Measurements from ENCODE around the gene PALM2AKAP2.
"Not testable (repeated sequence)": the region's sequence is repeated elsewhere in the genome, so short reads cannot be mapped to it uniquely, and the experiment has no call there.

Gene PALM2AKAP2

GRCh38 chr9:109805050-109805449 is 25.1 kb downstream of the PALM2AKAP2 start:
- no peak for TF ChIP-seq GATA1 (IDR thresholded peaks at IDR 0.05; ENCODE audit: low read depth, low read length)
- TF ChIP-seq POLR2A (IDR thresholded peaks at IDR 0.05; ENCODE audit: low read length), result no peak

DNA sequence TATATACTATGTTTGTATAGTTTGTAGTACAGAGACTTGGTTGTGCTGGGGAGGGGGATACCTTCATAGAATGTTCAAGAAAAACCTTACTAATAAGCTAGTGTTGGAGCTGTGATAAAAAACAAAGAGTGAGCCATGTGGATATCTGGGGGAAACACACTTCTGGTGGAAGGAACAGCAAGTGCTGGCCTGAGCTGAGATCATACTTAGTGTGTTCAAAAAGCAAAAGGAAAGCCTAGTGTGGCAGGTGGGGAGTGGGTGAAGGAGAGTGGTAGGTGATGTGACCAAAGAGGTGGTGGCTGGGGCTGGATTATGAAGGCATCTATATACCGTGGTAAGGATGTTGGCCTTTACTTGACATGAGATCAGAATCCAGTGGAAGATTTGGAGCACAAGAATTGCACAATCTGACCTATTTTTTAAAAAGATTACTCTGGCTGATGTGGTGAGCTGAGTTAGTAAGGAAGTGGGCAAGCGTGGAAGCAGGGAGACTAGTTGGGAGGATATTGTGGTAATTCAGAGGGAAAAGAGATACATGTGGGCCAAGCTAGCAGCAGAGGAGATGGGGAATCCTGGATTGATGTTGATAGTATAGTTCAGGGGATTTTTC is 26.6 kb downstream of the PALM2AKAP2 start:
- TF ChIP-seq GATA1 (IDR thresholded peaks at IDR 0.05; ENCODE audit: low read depth, low read length) (no peak), POLR2A (IDR thresholded peaks at IDR 0.05; ENCODE audit: low read length) (no peak)
- no peak for DNase-seq

More at GRCh38 chr9:109805050-109805449, 25.1 kb downstream of the PALM2AKAP2 start:
- no peak for DNase-seq

DNA sequence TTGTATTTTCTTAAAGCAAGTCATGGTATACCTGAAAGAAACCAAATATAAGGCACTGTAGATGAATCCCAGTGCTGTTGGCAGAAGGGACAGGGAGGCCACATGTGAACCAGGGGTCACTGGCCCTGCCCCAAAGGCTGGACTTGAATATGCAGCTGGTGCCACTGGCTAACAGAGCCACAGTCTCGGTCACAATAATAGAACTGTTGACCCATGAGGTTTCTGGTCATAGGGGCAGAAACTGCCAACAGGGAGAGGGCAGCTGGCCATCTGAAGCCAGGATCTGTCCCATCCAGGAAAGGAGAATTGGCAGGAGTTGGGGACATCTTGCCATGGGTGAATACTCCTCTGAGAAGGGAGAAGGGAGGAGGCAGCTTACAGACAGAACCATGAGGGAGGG is 31.9 kb downstream of the PALM2AKAP2 start:
- TF ChIP-seq POLR2A (IDR thresholded peaks at IDR 0.05; ENCODE audit: low read length), result no peak
- no peak for TF ChIP-seq GATA1 (IDR thresholded peaks at IDR 0.05; ENCODE audit: low read depth, low read length)
- no peak for DNase-seq

DNA sequence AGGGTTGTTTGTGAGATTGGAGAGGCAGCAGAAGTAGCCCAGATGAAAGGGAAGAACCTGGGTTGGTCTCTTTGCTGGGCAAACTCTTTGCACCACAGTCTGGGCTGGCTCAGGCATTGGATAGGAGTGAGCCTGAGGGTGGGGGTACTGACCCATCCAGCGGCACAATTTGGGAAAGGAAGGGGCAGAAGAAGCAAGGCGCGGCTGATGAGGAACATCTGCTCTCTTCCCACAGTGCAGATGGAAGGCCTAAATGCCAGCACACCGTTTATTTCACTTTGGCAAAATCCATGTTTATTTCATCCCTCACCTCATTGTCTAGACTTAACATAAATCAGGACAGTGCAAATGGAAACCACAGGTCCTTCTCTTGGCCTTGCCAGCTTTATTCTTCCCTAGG is 32.3 kb downstream of the PALM2AKAP2 start:
- no peak for DNase-seq
- TF ChIP-seq GATA1 (IDR thresholded peaks at IDR 0.05; ENCODE audit: low read depth, low read length) (no peak), POLR2A (IDR thresholded peaks at IDR 0.05; ENCODE audit: low read length) (no peak)

DNA sequence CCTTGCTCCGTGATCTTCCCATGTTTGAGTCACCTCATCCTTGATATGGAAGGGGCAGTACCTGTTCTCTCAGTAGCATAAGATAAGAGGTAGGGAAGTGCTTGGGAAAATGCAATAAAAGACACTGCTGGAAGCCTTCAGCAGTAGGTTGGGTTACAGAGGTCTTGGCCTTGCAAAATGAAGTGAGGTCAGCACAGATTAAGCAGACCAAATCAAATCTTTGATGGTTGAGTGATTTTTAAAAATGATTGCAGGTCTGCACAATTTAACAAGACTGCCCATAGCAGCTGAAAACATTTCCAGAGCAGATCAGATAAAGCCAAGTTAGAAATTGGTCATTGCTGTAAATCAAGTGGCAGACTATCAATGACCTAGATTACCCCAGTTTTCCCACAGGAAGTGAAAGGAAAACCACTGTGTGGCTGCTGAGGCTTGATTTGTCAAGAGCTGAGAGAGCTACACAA is 32.9 kb downstream of the PALM2AKAP2 start:
- DNase-seq, result no peak

GRCh38 chr9:109813303-109813702 is 33.3 kb downstream of the PALM2AKAP2 start:
- TF ChIP-seq GATA1 (IDR thresholded peaks at IDR 0.05; ENCODE audit: low read depth, low read length), result no peak
- TF ChIP-seq POLR2A (IDR thresholded peaks at IDR 0.05; ENCODE audit: low read length), result no peak
- no peak for DNase-seq

More for the DNA sequence above, 32.9 kb downstream of the PALM2AKAP2 start:
- TF ChIP-seq GATA1 (IDR thresholded peaks at IDR 0.05; ENCODE audit: low read depth, low read length) (no peak), POLR2A (IDR thresholded peaks at IDR 0.05; ENCODE audit: low read length) (no peak)

- no peak for DNase-seq
- TF ChIP-seq GATA1 (IDR thresholded peaks at IDR 0.05; ENCODE audit: low read depth, low read length), result no peak
- no peak for TF ChIP-seq POLR2A (IDR thresholded peaks at IDR 0.05; ENCODE audit: low read length)
Observed at GRCh38 chr9:109813829-109814228, 33.8 kb downstream of the PALM2AKAP2 start.

DNA sequence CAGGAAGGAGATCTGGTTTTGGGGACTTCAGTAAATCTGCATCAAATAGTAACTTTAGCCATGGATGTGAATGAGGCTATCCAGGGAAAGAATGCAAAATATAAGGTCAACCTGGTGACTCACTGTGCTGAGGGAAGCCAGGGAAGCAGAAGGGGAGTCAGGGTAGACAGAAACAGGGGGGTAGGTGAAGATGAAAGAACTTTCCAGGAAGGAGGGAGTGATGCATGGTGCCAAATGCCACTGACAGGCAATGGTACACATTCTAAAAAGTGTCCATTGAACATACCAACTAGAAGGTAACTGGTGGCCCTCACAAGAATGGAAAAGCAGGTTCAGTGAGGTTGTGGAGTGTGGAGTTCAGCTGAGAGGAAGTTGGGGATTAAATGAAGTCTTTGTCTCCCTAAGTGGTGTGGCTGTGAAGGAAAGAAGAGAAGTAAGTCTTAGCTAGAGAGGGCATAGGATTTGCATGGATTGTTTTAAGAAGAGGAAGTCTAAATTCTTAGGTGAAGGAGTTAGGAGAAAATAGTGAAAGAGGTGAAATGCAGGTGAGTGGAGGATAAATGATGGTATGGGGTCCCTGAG is 35.5 kb downstream of the PALM2AKAP2 start:
- DNase-seq, result no peak
- no peak for TF ChIP-seq POLR2A (IDR thresholded peaks at IDR 0.05; ENCODE audit: low read length)
- TF ChIP-seq GATA1 (IDR thresholded peaks at IDR 0.05; ENCODE audit: low read depth, low read length), result no peak

DNA sequence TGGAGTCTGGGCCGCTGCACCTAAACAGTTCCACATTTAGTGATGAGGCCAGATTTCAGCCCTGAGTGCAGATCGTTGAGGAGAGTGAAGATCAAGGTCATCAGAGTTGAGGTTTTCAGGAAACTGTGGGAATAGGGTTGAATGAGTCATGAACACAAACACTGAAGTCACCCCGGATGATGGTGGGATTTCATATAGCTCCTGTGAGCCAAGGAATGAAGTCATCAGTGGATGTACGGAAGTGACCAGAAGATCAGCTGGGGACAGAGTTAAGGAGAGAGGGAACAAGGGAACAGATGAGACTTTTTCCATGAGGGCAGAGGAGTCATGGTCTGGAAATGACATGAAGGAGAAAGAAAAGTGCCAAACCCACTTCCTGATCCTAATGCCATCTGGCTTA is 36.5 kb downstream of the PALM2AKAP2 start:
- DNase-seq, result no peak

GRCh38 chr9:109817146-109817845 is 37.3 kb downstream of the PALM2AKAP2 start:
- no peak for DNase-seq
- no peak for TF ChIP-seq POLR2A (IDR thresholded peaks at IDR 0.05; ENCODE audit: low read length)
- TF ChIP-seq GATA1 (IDR thresholded peaks at IDR 0.05; ENCODE audit: low read depth, low read length), result no peak

More for the DNA sequence above, 36.5 kb downstream of the PALM2AKAP2 start:
- TF ChIP-seq GATA1 (IDR thresholded peaks at IDR 0.05; ENCODE audit: low read depth, low read length) (no peak), POLR2A (IDR thresholded peaks at IDR 0.05; ENCODE audit: low read length) (no peak)

GRCh38 chr9:109817846-109818472 is 38.0 kb downstream of the PALM2AKAP2 start:
- DNase-seq, result peak; percentile 71 to 84
- TF ChIP-seq GATA1 (IDR thresholded peaks at IDR 0.05; ENCODE audit: low read depth, low read length), result no peak
- TF ChIP-seq POLR2A (IDR thresholded peaks at IDR 0.05; ENCODE audit: low read length), result no peak

- no peak for DNase-seq
- TF ChIP-seq GATA1 (IDR thresholded peaks at IDR 0.05; ENCODE audit: low read depth, low read length) (no peak), POLR2A (IDR thresholded peaks at IDR 0.05; ENCODE audit: low read length) (no peak)
Observed at GRCh38 chr9:109821711-109822110, 41.7 kb downstream of the PALM2AKAP2 start.

DNA sequence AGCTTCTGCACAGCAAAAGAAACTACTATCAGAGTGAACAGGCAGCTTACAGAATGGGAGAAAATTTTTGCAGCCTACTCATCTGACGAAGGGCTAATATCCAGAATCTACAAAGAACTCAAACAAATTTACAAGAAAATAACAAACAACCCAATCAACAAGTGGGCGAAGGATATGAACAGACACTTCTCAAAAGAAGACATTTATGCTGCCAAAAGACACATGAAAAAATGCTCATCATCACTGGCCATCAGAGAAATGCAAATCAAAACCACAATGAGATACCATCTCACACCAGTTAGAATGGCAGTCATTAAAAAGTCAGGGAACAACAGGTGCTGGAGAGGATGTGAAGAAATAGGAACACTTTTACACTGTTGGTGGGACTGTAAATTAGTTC is 45.4 kb downstream of the PALM2AKAP2 start:
- not testable (repeated sequence) for DNase-seq

GRCh38 chr9:109826559-109826958 is 46.6 kb downstream of the PALM2AKAP2 start:
- no peak for DNase-seq
- TF ChIP-seq POLR2A (IDR thresholded peaks at IDR 0.05; ENCODE audit: low read length) (no peak), GATA1 (IDR thresholded peaks at IDR 0.05; ENCODE audit: low read depth, low read length) (no peak)
